ENCODE results near the gene MCTP2. TPM values are rescaled to one million over a fixed set of nuclear protein-coding genes. Genes with fewer than 3 reads are reported as not detected.

MCTP2 gene
- total RNA-seq, 1 experiment from 2014 or later: 3.7 TPM

GRCh38 chr15:94352636-94353487 lies 121.5 kb downstream of the MCTP2 start:
- DNase-seq (ENCODE audit: low read depth): no peak

- DNase-seq (ENCODE audit: low read depth): no peak
Measured at GRCh38 chr15:94353488-94353820, 122.1 kb downstream of the MCTP2 start.

- no peak for DNase-seq (ENCODE audit: low read depth)
Measured at GRCh38 chr15:94354655-94355054, 123.3 kb downstream of the MCTP2 start.

GRCh38 chr15:94359716-94360115 lies 128.4 kb downstream of the MCTP2 start:
- no peak for DNase-seq (ENCODE audit: low read depth)

GRCh38 chr15:94360251-94360685 lies 128.9 kb downstream of the MCTP2 start:
- DNase-seq (ENCODE audit: low read depth): no peak

- DNase-seq (ENCODE audit: low read depth): no peak
Measured at GRCh38 chr15:94362385-94363092, 131.2 kb downstream of the MCTP2 start.

GRCh38 chr15:94363382-94363781 lies 132.0 kb downstream of the MCTP2 start:
- no peak for DNase-seq (ENCODE audit: low read depth)

- DNase-seq (ENCODE audit: low read depth): no peak
Measured at GRCh38 chr15:94366781-94367180, 135.4 kb downstream of the MCTP2 start.

- DNase-seq (ENCODE audit: low read depth): no peak
Measured at GRCh38 chr15:94367726-94368535, 136.6 kb downstream of the MCTP2 start.

GRCh38 chr15:94370206-94370935 lies 139.0 kb downstream of the MCTP2 start:
- no peak for DNase-seq (ENCODE audit: low read depth)

GRCh38 chr15:94370936-94371285 lies 139.6 kb downstream of the MCTP2 start:
- no peak for DNase-seq (ENCODE audit: low read depth)

- DNase-seq (ENCODE audit: low read depth): no peak
Measured at GRCh38 chr15:94372821-94373220, 141.5 kb downstream of the MCTP2 start.

- DNase-seq (ENCODE audit: low read depth): no peak
Measured at GRCh38 chr15:94375997-94376396, 144.6 kb downstream of the MCTP2 start.

GRCh38 chr15:94379986-94380385 lies 148.6 kb downstream of the MCTP2 start:
- DNase-seq (ENCODE audit: low read depth): no peak

GRCh38 chr15:94380798-94381197 lies 149.4 kb downstream of the MCTP2 start:
- DNase-seq (ENCODE audit: low read depth): no peak

GRCh38 chr15:94381384-94381783 lies 150.0 kb downstream of the MCTP2 start:
- no peak for DNase-seq (ENCODE audit: low read depth)

GRCh38 chr15:94383041-94383440 lies 151.7 kb downstream of the MCTP2 start:
- no peak for DNase-seq (ENCODE audit: low read depth)

GRCh38 chr15:94383706-94384105 lies 152.3 kb downstream of the MCTP2 start:
- DNase-seq (ENCODE audit: low read depth): peak; percentile 7

- DNase-seq (ENCODE audit: low read depth): no peak
Measured at GRCh38 chr15:94385441-94385840, 154.1 kb downstream of the MCTP2 start.

- DNase-seq (ENCODE audit: low read depth): no peak
Measured at GRCh38 chr15:94386351-94386750, 155.0 kb downstream of the MCTP2 start.

- no peak for DNase-seq (ENCODE audit: low read depth)
Measured at GRCh38 chr15:94387442-94387841, 156.1 kb downstream of the MCTP2 start.

Measured in Daoy (cell line).